Urothelium cell line (cell line): ENCODE measurements around the gene RUNX2.
A peak's percentile ranks its signal among the peaks of the same experiment; 100 is the strongest.

ENCODE experiments used
- DNase-seq: peaks from one replicate; pipeline ENCODE4 v3.0.0; 2011; ENCODE audit warnings: low spot score, mixed read lengths
- FAIRE-seq: peaks from 2 replicates; lab custom pipeline; 2011; peaks lifted over from hg19 to GRCh38; lab: Jason Lieb, UNC

RUNX2 gene

DNA sequence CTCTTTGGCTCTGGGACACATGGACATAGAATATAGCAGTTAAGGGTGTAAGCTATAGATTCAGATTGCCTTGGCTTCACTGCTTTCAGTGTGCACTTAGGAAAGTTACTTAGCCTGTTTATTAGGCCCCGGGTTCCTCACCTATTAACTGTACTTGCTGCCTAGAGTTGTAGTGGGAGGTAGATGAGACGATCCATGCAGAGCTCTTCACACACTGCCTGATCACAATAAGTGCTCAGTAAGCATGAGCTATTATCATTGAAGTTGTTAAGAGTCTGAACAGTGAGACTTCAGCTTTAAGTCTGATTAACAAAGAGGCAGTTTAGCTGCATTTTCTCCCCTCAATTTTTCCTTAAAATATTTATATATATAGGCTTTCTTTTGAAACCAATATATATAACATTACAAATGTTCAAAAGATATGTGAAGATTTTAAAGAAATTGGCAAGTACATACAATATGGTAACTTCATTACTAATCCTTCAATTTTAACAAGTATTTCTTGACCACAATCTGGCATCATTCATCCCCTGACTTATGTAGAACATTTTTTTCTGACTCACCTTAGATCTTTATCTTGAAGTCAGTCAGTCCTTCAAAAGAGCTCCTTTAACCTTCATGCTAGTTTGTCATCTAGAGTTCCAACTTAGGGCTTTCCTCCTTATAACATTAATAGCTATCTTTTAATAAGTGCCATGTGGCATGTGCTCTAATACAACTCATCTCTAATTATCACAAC, 70.1 kb downstream of the RUNX2 start:
- peak; percentile 11 for DNase-seq

DNA sequence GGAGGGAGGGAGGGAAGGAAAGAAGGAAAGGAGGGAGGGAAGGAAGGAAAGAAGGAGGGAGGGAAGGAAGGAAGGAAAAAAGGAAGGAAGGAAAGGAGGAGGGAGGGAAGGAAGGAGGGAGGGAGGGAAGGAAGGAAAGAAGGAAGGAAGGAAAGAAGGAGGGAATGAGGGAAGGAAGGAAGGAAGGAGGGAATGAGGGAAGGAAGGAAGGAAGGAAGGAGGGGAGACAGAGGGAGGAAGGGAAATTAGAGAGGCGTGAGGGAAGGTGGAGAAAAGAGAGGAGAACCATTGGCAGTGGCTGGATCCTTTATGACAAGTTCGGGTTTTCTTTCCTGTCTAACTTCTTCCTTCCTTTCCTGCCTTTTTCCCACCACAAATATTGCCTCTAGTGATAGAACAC, 71.9 kb downstream of the RUNX2 start:
- DNase-seq (no peak), FAIRE-seq (no peak)

More for the DNA sequence above, 70.1 kb downstream of the RUNX2 start:
- no peak for FAIRE-seq

DNA sequence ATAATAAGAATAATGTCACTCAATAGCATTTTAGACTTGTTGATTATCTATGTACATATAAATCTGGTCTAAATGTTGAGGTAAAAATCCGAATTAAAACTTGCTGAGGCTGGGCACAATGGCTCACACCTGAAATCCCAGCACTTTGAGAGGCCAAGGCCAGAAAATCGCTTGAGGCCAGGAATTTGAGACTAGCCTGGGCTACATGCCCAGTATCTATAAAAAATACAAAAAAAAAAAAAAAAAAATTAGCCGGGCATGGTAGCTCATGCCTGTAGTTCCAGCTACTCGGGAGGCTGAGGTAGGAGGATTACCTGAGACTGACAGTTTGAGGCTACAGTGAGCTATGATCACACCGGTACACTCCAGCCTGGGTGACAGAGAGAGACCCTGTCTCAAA, 83.8 kb downstream of the RUNX2 start:
- FAIRE-seq (no peak), DNase-seq (no peak)

DNA sequence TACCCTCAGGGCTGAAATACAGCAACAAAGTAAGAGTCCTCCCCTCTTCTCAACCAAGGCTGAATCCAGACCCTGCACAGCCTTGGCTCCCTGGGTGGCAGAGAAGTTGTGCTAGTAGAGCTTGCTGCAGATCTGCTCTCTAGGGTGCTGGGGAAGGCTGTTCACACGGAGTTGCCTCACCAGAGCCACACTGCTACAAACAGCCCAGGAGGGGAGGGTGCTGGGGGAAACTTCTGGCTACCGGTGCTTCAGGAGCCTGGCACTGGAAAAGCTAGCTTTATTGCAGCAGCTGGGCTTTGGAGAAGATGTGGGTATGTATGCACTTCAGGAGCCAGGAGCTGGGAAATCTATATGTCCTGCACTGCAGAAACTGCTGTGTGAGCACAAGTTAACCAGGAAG, 87.2 kb downstream of the RUNX2 start:
- no peak for DNase-seq
- FAIRE-seq = no peak

DNA sequence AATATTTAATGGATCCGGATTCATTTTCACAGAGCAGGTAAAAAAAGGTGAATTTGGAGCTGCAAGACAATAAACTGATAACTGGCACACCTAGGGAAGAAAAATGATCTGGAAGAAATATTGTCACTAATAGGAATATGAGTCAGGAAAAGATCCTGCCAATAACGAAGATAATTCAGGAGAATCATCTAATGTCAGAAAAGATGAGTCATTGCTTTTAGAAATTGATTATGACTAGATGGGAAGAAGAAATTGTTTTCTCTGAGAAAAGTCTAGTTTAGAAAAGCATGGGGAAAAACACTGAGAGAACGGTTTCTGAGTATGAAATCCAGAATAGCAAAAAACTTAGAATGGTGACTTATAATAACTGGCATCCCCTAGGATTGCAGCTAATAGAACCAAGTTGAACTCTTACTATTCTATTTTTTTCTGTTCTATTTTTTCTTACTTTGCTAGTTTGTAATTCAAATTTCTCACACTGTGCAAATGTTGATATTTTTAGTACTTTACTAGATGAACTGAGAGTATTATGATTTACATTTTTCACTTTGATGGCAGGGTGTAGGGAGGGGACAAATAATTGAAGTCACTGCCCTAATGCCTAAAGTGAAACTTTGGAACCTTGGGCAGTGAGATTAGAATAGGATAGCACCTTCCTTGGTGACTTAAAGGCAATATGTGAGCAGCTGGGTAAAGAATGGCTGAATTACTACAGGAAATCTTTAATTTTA, 87.8 kb downstream of the RUNX2 start:
- FAIRE-seq (no peak), DNase-seq (no peak)

DNA sequence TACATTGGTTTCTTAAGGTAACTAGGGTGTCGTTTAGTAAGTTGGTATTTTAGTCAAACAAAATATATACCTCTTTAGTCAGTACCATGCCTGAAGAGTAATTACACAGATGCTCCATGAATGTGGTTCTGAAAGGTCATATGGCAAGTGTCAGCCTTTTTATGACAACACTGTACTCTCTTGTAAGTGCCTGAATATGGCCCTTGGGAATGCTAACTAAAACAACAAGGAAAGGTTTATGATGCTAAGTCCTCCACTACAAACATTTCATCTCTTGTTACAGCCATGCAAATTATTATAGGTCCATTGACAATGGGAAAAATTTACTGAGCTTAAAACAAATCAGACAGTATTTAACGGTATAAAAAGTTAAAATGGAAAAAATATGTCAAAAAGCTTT, 88.6 kb downstream of the RUNX2 start:
- DNase-seq = no peak
- FAIRE-seq = no peak

DNA sequence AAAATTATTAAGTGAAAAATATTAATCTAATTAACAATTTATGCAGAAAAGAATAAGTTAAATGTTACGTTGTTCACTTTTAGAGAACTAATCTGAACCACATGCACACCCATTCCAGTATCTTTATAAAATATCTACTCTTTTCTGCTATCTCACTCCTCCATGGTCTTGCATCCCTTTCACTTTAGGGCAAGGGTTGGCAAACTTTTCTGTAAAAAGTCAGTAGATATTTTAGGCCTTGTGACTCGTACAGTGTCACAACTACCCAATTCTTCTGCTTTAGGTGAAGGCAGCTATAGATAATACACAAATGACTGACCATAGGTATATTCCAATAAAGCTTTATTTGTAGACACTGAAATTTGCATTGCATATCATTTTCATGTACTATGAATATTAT, 89.3 kb downstream of the RUNX2 start:
- FAIRE-seq (no peak), DNase-seq (no peak)

DNA sequence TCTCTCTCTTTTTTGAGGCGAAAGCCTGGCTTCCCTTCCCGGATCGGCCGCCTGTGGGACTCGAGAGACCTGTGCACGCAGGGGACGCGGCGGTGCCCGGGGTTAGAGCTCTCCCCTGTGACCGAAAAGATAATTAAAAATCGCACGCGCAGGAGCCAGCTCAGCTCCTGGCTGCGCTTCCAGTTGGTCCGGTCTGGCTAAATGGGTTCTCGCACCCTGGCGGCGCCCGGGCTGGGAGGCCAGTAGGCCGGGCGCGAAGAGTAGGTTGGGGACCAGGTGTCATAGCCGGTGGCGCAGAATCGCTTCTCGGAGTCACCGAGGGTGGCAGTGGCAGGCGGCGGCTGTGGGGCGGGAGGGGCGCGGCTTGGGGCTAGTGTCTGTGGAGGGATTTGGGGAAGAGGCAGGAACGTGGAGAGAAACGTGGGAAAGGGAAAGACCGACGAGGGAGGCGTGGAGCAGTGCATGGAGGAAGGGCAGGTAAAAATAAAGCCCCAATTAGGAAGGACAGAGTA, 91.5 kb downstream of the RUNX2 start:
- FAIRE-seq = no peak

DNA sequence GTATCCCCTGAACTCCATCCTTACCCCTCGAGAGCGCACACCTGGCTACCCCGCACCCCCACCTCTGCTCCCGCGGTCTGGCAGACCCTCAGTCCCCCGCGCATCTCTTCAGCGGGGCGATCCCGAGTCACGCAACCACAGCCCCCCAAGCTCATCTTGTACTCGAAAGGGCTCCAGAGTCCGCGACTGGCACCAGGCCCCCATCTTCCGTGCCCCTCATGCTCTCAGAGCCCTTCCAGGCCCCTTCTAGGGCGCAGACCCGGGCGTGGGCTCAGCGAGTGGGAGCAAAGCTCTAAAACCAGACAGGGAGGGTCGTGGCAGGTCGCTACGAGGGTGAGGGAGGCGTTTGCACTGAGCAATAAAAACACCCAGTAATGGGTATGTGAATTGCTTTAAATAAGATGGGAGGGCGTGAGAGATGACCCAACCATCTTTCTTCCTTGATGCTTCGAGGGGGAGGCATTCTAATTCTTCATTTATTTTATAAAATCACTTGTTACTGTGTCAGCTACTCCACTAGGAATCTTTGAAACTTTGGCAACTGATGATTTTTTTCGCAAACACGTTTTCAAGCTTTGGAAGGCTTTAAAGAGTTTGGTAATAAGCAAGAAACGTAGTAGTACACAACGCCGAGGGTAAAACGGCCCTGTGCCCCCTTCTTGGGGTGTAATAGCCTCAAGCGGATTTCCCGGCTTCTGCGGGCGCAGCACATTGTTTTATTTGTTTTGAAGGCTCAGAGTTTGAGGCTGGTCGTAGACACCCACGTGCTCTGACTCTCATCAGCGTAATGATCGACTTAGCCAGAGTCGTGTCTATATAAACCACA, 92.2 kb downstream of the RUNX2 start:
- DNase-seq (no peak), FAIRE-seq (no peak)

More for the DNA sequence above, 91.5 kb downstream of the RUNX2 start:
- DNase-seq = no peak

DNA sequence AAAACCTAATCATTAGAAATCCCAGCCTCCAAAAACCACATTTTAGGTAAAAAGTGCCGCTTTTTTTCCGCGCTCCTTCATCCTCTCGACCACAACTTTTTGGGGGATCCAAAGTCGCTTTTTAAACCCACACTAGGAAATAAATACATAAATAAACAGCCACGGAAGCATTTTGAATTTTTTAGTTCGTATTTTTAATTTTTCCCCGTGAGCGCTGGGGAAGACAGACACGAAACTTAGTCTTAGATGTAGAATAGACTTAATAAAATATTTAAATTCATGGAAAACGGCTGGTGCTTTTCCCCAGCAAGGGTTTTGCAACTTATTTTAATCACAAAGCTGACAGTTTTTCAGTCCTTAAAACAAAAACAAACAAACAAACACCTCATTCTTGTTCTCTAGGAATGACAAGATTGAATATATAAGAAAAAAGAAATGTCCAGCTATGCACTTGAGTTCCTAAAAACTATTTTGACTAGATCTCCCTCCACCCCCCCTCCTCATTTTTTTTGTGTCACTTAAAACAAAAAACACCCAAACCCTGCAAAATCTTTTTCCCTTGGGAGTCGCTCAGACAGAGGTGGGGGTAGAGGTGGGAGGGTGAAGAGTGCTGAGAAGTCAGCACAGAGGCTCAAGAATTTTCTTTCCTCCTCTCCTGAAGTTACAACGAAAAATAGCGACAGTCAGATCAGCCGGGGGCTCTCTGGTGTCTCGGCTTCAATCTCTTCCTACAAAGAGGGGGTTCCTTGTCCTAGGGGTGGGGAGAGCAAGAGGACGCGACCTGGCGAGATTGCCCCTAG, 93.0 kb downstream of the RUNX2 start:
- DNase-seq = no peak

DNA sequence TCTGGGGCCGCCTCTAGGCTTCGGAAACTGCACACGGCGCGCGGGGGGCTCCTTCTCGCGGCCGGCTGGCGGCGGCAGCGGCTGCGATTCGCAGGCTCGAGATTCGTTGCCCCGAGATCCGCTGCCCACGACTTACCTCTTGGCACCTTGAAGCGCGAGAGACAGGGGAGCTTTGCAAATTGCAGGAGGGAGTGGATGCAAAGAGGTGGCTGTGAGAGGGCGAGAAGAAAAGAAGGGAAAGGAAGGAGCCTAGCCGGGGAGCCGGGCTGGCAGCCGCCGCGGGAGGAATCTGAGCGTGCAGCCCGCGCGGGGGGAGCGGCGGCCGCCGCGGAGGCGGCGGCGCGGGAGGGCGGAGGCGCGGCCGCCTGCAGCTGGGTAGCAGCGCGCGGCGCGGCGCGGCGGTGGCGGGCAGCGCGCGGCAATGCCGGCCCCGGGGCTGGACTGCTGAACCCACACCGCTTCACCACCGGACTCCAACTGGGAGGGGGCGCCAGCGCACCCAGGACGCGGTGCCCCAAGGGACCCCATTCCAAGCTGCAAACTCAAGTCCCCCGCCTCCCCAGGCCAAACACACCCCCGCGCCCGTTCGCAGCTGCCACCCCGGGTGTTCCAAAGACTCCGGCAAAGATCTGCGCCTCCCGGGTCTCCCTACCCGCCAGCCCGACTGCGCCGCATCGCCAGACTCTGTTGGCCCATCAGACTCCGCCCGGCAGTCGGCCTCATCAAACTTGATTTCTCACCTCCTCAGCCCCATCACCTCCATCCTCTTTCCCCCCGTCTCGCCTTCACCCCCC, 93.8 kb downstream of the RUNX2 start:
- FAIRE-seq (no peak), DNase-seq (no peak)

More for the DNA sequence above, 93.0 kb downstream of the RUNX2 start:
- no peak for FAIRE-seq

DNA sequence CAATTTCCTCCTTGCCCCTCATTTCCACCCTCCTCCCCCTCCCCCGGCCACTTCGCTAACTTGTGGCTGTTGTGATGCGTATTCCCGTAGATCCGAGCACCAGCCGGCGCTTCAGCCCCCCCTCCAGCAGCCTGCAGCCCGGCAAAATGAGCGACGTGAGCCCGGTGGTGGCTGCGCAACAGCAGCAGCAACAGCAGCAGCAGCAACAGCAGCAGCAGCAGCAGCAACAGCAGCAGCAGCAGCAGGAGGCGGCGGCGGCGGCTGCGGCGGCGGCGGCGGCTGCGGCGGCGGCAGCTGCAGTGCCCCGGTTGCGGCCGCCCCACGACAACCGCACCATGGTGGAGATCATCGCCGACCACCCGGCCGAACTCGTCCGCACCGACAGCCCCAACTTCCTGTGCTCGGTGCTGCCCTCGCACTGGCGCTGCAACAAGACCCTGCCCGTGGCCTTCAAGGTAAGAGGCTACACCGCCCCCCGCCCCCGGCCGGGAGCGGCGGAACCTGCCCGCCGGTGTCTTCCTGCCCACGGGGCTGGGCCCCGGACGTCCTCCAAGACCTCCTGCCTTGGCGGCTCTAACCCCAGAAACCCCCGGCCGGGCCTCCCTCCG, 94.5 kb downstream of the RUNX2 start:
- FAIRE-seq = no peak
- DNase-seq = no peak

DNA sequence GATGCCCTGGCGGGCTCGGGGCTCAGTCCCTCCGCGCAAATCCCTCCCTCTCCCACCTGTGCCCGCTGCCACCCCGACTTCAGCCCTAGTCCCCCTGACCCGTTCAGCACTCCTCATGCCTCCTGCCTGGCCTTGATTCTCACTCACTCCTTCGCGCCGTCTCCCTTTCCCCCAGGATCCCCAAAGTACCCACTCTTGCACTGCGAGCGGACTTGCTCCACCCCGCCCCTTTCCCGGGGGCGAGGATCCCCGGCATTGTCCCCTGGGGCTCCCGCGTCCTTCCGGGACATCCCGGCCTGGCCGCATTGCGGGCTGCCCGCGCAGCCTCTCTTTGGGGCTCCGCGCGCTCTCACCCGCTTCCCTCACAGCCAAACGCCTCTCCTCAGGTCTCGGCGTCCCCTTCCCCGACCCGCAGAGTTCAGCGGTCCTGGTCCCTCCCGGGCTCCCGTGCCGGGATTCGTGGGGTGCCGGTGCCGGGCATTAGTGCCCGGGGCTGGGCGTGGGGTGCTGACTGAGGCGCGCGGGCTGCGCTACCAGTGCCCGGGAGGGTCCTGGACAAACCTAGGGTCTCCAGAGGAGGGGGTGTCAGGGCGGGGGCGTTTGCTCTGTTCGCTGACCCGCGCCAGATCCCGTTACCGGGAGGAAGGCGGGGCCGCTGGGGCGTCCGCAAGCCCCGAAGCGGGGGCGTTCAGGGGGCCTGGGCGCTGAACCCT, 95.1 kb downstream of the RUNX2 start:
- FAIRE-seq (no peak), DNase-seq (no peak)

DNA sequence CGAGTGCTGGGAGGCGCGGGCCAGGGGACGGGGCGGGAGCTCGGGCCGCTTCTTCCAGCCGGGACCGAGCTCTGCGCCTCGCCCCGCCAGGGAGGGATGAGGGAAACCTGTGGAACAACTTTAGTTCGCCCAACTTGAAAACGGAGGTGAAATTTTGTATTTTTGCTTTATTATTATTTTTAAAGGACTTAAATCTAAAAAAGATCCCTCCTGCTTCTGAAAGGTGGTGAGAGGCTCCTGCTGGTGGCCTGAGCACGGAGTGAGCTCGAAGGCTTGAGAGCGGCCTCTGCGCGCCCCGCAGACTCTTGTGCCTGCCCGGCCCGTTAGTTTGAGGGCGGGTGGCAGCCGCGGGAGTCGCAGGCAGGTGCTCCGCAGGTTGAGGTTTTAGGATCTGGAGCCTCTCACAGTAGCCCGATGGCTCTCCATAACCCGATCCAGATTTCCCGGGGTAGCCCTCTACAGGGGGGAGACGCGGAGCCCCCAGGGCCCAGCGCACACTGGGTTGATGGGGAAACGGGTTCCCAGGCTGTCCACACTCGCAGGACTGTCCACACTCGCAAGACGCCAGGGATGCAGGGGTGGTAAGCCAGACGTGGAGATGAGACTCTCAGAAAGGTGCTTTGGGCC, 95.8 kb downstream of the RUNX2 start:
- DNase-seq (no peak), FAIRE-seq (no peak)

DNA sequence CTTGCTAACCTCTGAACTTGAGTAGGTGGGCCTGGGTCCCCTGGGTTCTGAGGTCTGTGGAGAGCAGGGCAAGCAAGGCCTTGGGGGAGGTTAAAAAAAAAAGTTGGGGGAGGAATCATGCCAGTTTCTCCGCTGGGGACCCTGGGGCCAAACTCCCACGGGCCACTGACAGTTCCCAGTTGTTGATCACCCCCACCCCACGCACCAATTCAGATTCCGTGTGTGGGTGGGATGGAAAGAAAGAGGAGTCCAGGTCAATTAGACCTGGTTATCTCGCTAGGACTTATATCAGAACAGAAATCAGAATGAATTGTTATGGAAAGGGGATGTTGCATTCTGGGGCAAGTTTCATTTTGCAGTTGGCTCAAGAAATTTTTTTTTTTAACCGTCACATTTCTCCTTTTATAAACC, 96.3 kb downstream of the RUNX2 start:
- no peak for DNase-seq
- no peak for FAIRE-seq

DNA sequence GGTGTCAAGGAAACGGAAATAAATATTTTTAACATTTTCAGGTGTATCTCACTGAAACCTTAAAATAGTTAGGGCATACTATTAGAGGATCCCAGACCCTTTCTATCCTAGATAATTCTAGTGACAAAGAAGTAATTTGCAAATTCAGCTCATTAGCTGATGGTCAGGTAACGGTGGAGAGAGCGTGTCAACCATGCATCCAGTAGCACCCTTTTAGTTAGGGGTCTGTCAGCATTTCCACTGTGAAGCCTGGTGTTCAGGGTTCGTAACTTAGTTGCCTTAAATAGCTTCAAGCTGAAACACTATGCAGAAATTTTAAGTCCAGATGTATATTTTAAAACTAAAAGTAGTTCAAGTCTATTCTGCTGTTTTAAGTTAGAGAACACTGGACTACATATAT, 98.1 kb downstream of the RUNX2 start:
- no peak for DNase-seq
- FAIRE-seq = no peak

DNA sequence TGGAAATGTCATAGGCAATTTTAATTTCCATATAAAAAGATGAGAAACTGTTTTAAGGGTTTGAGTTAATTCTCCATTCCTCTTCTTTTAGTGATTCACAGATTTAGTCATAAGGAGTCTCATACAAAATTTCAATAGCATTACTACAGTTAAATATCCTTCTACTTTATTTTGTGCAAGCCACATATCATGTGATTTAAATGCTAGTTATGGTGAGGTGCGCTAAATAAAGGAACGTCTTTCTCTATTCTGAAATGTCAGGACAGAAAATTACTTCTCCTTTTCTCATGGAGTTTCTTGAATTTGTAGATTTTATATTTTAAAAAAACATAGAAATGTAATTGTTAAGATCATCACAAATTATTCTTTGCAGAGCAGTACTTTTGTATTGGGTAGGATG, 99.6 kb downstream of the RUNX2 start:
- DNase-seq (no peak), FAIRE-seq (no peak)

DNA sequence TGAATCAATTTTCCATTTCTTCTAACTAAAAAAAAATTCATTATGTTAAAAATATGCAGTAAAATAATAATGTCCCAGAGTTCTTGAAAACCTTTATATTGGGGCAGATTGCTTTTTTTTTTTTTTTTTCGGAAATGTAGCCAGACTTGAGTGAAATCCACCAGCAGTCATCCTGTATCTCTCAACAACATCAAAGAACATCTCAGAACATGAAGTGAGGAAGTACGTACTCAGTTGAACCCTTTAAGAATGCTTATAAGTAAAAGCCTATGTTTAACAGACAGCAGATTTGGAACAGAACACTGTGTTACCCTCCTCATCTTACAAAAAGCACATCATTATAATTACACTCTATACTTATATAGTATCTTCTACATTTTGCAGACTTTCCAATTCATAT, 100.6 kb downstream of the RUNX2 start:
- no peak for DNase-seq
- FAIRE-seq = no peak
